Endothelial cell of hepatic sinusoid (primary cell): ENCODE measurements around the gene TRPM3.

ENCODE experiments used
- in situ Hi-C: cut with HindIII; loops from 2 replicates; pipeline ENCODE4 v1.10.0; 2017; ENCODE audit warnings: low sequenced_read_pairs

Gene TRPM3

DNA sequence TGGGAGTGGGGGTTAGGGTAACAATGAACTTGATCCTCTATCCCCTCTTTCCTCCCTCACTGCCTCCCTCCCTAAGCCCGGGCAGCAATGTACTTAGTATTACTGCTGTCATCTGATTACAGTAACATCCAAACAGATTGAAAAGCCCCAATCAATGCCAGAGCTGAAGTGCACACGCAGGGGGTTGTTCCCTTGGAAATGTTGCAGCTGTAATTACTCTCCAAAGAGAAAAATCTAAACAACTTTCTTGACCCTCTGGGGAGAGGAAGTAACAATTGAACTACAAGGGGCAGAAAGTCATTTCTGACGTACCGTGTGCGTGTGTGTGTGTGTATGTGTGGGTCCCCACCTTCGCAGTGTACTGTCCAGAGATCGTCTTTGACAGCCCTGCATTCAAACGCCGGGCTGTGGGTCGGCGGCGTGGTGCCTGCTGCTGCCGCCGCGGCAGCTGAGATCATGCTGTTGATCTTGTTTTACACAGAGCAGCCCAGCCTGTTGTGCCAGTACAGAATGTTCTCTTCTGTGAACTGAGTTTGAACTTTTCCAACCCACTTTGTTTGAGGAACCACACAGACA lies 640.9 kb downstream of the TRPM3 start:
- in situ Hi-C loops: no loop called here

DNA sequence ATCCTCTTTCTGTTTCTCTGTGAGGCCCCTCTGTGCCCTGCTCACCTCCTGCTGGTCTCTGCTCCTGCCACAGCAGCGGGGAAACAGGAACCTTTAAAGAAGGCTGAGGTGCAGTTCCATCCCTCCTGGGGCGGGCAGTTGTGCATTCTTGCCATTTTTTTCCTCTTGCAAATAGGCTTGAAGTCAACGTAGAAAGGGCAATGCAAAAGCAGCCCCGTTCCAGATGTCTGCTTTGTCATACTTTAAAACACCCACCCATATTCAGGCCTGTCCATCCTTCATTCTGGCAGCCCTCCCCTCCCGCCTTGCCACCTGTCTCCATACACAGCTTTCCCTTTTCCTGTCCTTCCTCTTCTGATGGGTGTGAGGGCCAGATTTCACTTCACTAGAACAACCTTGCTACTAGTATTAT lies 641.5 kb downstream of the TRPM3 start:
- in situ Hi-C loops: loop anchor here (5.0 to 10.0 kb wide), 5 partner anchors 58 to 135 kb away; no protein-coding TSS in a partner anchor
